ENCODE data around the gene PRPF6.

GRCh38 chr20:63955281-63955826 is 25.6 kb upstream of the PRPF6 start:
- TF ChIP-seq CTCF (IDR thresholded peaks at IDR 0.05) = peak in 1 of 3 donors; percentile 7
- TF ChIP-seq POLR2A (IDR thresholded peaks at IDR 0.05) = no peak
- TF ChIP-seq EP300 (IDR thresholded peaks at IDR 0.05) = no peak
